CD14-positive monocyte (primary cell): ENCODE measurements around the gene CREG2. TPM values are rescaled to one million over a fixed set of nuclear protein-coding genes. Genes with fewer than 3 reads are reported as not detected.
A peak's percentile ranks its signal among the peaks of the same experiment; 100 is the strongest.

ENCODE experiments used
- DNase-seq, 3 donors: peaks; one replicate each; pipeline ENCODE4 v3.0.0-alpha.2; 2011 to 2022
- H2AFZ ChIP-seq: 2 replicates; pipeline ENCODE4 v1.6.0; 2012; ENCODE audit warnings: mild to moderate bottlenecking, low read depth, low read length, inconsistent platforms; ENCODE audit not compliant: insufficient read depth, poor library complexity, severe bottlenecking
- H3K27ac ChIP-seq, 2 donors: 1 replicate in 1 of 2; 2 replicates in 1 of 2; pipeline ENCODE4 v1.5.1; 2012 to 2013; ENCODE audit warnings: low read length in 2 of 2, control low read depth in 1 of 2, inconsistent platforms in 1 of 2, low read depth in 1 of 2, mild to moderate bottlenecking in 1 of 2
- H3K27me3 ChIP-seq, 2 donors: one replicate each; pipeline versions ENCODE4 v1.6.0 to v1.6.1; 2011 to 2013; ENCODE audit warnings: low read length in 2 of 2; ENCODE audit not compliant: control insufficient read depth in 2 of 2, insufficient read depth in 2 of 2
- H3K36me3 ChIP-seq, 2 donors: replicated peaks in 1 of 2; 1 replicate in 1 of 2; 2 replicates in 1 of 2; pipeline versions ENCODE4 v1.5.1 to v1.6.1; 2012 to 2013; ENCODE audit warnings: low read length in 2 of 2, control low read depth in 1 of 2, inconsistent platforms in 1 of 2, mild to moderate bottlenecking in 1 of 2; ENCODE audit not compliant: insufficient read depth in 2 of 2, control insufficient read depth in 1 of 2
- H3K4me1 ChIP-seq, 2 donors: 1 replicate in 1 of 2; 2 replicates in 1 of 2; pipeline versions ENCODE4 v1.5.1 to v1.6.1; 2012 to 2013; ENCODE audit warnings: low read length in 2 of 2, control low read depth in 1 of 2, inconsistent platforms in 1 of 2, mild to moderate bottlenecking in 1 of 2, moderate library complexity in 1 of 2; ENCODE audit not compliant: insufficient read depth in 2 of 2, control insufficient read depth in 1 of 2
- H3K4me2 ChIP-seq: replicated peaks from 2 replicates; pipeline ENCODE3; 2012; ENCODE audit warnings: low read length, moderate library complexity, mild to moderate bottlenecking; ENCODE audit not compliant: poor library complexity, severe bottlenecking; ENCODE audit errors: extremely low read depth
- H3K4me3 ChIP-seq, 3 experiments: fragments of 200-600 bp in 1 of 3; sonication (generic) in 1 of 3; replicated peaks in 1 of 3; 1 replicate in 2 of 3; 2 replicates in 1 of 3; pipeline ENCODE4 v1.5.1; 2011 to 2013; ENCODE audit warnings: low read length in 3 of 3, mild to moderate bottlenecking in 3 of 3, control low read depth in 2 of 3, low read depth in 2 of 3, inconsistent platforms in 1 of 3, moderate library complexity in 1 of 3
- H3K79me2 ChIP-seq: 2 replicates; pipeline ENCODE4 v1.6.0; 2012; ENCODE audit warnings: mild to moderate bottlenecking, control low read depth, inconsistent platforms, low read length, moderate library complexity; ENCODE audit not compliant: insufficient read depth
- H3K9ac ChIP-seq: 2 replicates; pipeline ENCODE4 v1.6.0; 2017; ENCODE audit warnings: low read length, mild to moderate bottlenecking; ENCODE audit not compliant: insufficient read depth, poor library complexity, severe bottlenecking
- H3K9me3 ChIP-seq, 2 donors: replicated peaks in 1 of 2; 1 replicate in 1 of 2; 2 replicates in 1 of 2; pipeline versions ENCODE4 v1.5.1 to v1.6.1; 2012 to 2013; ENCODE audit warnings: low read length in 2 of 2, control low read depth in 1 of 2; ENCODE audit not compliant: control insufficient read depth in 1 of 2, insufficient read depth in 1 of 2
- H4K20me1 ChIP-seq: 2 replicates; pipeline ENCODE4 v1.6.0; 2012; ENCODE audit warnings: mild to moderate bottlenecking, low read length, control low read depth, moderate library complexity; ENCODE audit not compliant: insufficient read depth
- H3K27ac Mint-ChIP-seq, 7 donors: one replicate each; pipeline ENCODE4 v1.8.0; 2020; ENCODE audit warnings: mild to moderate bottlenecking in 7 of 7, mixed read lengths in 7 of 7, moderate library complexity in 6 of 7, inconsistent platforms in 2 of 7
- H3K27me3 Mint-ChIP-seq, 3 donors: one replicate each; pipeline ENCODE4 v1.8.0; 2021 to 2022; ENCODE audit warnings: low read depth in 3 of 3, mild to moderate bottlenecking in 3 of 3, mixed read lengths in 3 of 3, moderate library complexity in 3 of 3, inconsistent platforms in 1 of 3
- H3K36me3 Mint-ChIP-seq, 2 donors: one replicate each; pipeline ENCODE4 v1.8.0; 2020; ENCODE audit warnings: mixed read lengths in 2 of 2, inconsistent platforms in 1 of 2, mild to moderate bottlenecking in 1 of 2
- H3K4me1 Mint-ChIP-seq: one replicate; pipeline ENCODE4 v1.8.0; 2020; ENCODE audit warnings: mild to moderate bottlenecking, mixed read lengths
- H3K4me3 Mint-ChIP-seq, 2 donors: one replicate each; pipeline ENCODE4 v1.8.0; 2020; ENCODE audit warnings: mild to moderate bottlenecking in 2 of 2, mixed read lengths in 2 of 2, moderate library complexity in 1 of 2
- H3K9me3 Mint-ChIP-seq, 7 donors: one replicate each; pipeline ENCODE4 v1.8.0; 2020 to 2022; ENCODE audit warnings: mixed read lengths in 7 of 7, mild to moderate bottlenecking in 6 of 7, moderate library complexity in 6 of 7, inconsistent platforms in 2 of 7
- CTCF ChIP-seq: fragments of 200-600 bp; IDR thresholded peaks from one replicate; pipeline ENCODE4 v1.8.0; 2022; ENCODE audit warnings: antibody characterized with exemption, mild to moderate bottlenecking
- WGBS: methylation state at CpG from one replicate; pipeline ENCODE4 v1.1.5; 2013; ENCODE audit warnings: missing lambda C conversion rate; ENCODE audit not compliant: insufficient coverage; 5-methylcytosine and 5-hydroxymethylcytosine counted together
- intact Hi-C, 2 donors: fragments of 100-400 bp; cut with micrococcal nuclease; formaldehyde crosslinking; loops; one replicate each; pipeline versions ENCODE4 v1.15.0 to v1.15.1; 2023
- polyA plus RNA-seq, 3 donors: library from polyadenylated mRNA; depleted of rRNA in 1 of 3; unstranded in 2 of 3; stranded (reverse) in 1 of 3; fragments of 300-500 nt in 2 of 3; fragments of >200 nt in 1 of 3; fragmentation: Illumina TruSeq in 2 of 3; gene quantifications; 1 replicate in 2 of 3; 2 replicates in 1 of 3; pipeline ENCODE4 v1.2.3, GENCODE V29; 2012 to 2021

CREG2 gene
- polyA plus RNA-seq, 3 donors = not detected

GRCh38 chr2:101431486-101431885 lies 44.2 kb upstream of the CREG2 start:
- intact Hi-C loops = no loop called here
- H3K4me2 ChIP-seq = no peak overlapping the region
- H3K27ac ChIP-seq = no peak overlapping the region
- no peaks in the 10 kb centered on the region for H3K4me1 Mint-ChIP-seq
- no peak overlapping the region for H2AFZ ChIP-seq
- H3K27ac Mint-ChIP-seq = peak overlapping the region in 1 of 7 donors; percentile 42
- H3K9ac ChIP-seq = no peak overlapping the region
- H3K27me3 Mint-ChIP-seq = peaks cover 2 to 7% (median 2%) of the 10 kb centered on the region in 3 donors
- no peak overlapping the region for H3K4me3 Mint-ChIP-seq
- H3K36me3 ChIP-seq = no peaks in the 10 kb centered on the region
- H3K9me3 ChIP-seq = no peaks in the 10 kb centered on the region
- no peaks in the 10 kb centered on the region for H3K79me2 ChIP-seq
- no peak for TF ChIP-seq CTCF
- H4K20me1 ChIP-seq = no peaks in the 10 kb centered on the region
- DNase-seq = no peak
- H3K4me3 ChIP-seq = no peak overlapping the region
- H3K36me3 Mint-ChIP-seq = peaks cover 2 to 15% of the 10 kb centered on the region in 2 donors
- no peaks in the 10 kb centered on the region for H3K9me3 Mint-ChIP-seq
- no peaks in the 10 kb centered on the region for H3K27me3 ChIP-seq
- WGBS = no CpG with 5 or more reads among the region's 4 CpGs
- no peaks in the 10 kb centered on the region for H3K4me1 ChIP-seq

GRCh38 chr2:101430156-101430555 lies 42.9 kb upstream of the CREG2 start:
- Mint-ChIP-seq H3K27ac (no peak overlapping the region), H3K36me3 (peaks cover 2 to 20% of the 10 kb centered on the region in 2 donors), H3K4me3 (no peak overlapping the region), H3K27me3 (peaks cover 2 to 4% (median 3%) of the 10 kb centered on the region in 3 donors), H3K4me1 (no peaks in the 10 kb centered on the region), H3K9me3 (no peaks in the 10 kb centered on the region)
- intact Hi-C loops = no loop called here
- H3K36me3 ChIP-seq = no peaks in the 10 kb centered on the region
- no peak for DNase-seq
- no peaks in the 10 kb centered on the region for H3K27me3 ChIP-seq
- TF ChIP-seq CTCF = no peak
- WGBS = 100% methylated on average over 2 of the region's 2 CpGs
- no peak overlapping the region for H3K9ac ChIP-seq
- no peak overlapping the region for H3K4me2 ChIP-seq
- H3K4me3 ChIP-seq = no peak overlapping the region
- no peaks in the 10 kb centered on the region for H3K9me3 ChIP-seq
- no peak overlapping the region for H2AFZ ChIP-seq
- no peaks in the 10 kb centered on the region for H3K79me2 ChIP-seq
- no peaks in the 10 kb centered on the region for H4K20me1 ChIP-seq
- H3K27ac ChIP-seq = no peak overlapping the region
- H3K4me1 ChIP-seq = no peaks in the 10 kb centered on the region
